NK-92 (cell line): ENCODE results near the gene DNAJC21.
A peak's percentile ranks its signal among the peaks of the same experiment; 100 is the strongest.

Source experiments
- DNase-seq: peaks from one replicate; lab custom pipeline; 2025; ENCODE audit not compliant: unreplicated experiment; lab: John Stamatoyannopoulos, UW

The DNAJC21 gene

DNA sequence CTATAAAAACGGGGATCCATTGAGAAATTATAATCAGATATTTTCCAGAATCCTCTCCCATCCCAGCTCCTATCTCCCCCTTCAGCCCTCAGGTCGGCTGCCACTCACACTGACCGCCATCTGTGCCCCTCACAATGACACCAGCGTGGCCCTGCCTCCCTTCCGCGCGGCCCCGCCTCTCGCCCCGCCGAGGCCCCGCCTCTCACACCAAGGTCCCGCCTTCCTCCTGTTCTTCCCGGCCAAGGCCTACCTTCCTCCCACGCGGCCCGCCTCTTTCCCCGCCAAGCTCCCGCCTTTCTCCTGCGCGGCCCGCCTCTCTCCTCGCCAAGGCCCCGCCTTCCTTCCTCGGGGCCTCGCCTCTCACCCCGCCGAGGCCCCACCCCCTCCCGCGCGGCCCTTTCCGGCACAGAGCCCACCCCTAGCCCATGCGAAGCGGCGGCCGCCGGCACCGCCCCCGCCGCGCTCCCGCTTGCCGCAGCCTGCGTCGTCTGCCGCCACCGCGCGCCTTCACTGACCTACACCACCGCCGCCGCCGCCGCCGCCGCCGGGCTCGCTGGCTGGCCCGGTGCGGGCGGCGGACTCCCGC lies at the start of gene DNAJC21:
Gene DNAJC21 (plus strand): TSS at position 426 of the 586 bp plus-strand sequence. CDS start 261 bp downstream, outside the sequence.
- peak; percentile 66 for DNase-seq

DNA sequence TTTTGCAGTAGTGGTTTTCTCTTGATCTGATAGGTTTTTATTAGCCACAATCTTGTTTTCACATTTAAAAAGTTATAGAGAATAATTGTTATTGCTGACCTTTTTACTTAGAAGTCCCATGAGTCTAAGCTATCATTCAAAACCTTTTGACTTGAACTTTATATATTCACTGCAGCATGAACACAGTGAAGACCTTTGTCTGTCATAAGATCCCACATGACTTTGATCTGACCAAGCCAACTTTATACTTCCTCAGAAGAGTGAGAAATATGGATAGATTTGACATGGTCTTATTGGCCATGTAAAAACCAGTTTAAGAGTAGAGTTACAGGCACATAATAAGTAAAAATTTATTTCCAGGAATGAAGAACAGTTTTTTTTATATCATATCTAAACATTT lies 48.1 kb upstream of the DNAJC21 start:
- no peak for DNase-seq

DNA sequence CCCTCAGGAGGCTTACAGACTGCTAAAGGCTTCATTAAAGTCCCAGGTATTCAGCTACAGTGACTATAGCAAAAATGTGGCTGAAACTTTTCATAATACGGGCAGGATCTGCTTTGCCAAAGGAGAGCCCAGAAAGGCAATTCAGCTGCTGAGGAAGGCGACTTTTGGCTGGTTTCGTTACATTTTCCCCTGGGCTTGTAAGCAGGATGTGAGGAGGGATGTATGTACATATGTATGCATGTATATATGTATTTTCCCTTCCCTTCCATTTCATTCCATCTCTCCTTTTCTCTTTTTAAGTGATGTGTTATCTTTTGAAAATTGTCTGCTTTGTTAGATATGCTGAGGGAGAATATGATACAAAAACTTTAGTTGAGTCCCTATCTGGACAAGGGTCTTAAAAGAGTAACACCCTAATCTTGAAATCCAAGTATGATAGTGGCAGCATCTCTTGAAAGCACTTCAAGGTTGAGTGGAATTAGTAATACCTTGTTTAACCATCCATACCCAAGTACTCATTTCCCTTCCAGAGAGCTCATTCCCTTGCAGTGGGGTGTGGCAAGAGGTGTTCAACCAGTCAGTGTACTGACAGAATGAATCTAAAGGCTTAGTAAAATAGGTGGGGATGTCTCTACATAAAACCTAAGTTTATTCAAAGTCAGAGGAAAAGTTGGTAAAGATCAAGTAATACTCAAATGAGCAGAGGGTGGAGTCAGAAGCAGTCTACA lies 42.8 kb upstream of the DNAJC21 start:
- no peak for DNase-seq

DNA sequence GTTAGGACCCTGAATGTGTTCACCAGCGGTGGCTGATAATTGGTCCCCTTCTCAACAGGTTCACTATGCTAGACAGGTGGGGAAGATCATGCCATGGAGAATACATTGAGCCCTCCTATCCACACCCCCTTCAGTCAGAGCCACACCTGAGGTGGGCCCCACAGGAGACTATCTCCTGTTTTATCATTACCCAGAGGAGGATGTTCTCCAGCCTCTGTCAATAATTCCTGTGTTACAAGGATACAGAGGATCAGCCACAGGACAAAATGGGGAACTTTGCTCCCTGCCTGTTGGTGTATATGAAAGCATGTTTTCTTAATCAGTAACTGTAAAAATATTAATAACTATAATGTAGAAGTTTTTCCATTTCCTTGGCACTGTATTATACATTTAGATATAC lies 40.0 kb upstream of the DNAJC21 start:
- DNase-seq, result no peak

DNA sequence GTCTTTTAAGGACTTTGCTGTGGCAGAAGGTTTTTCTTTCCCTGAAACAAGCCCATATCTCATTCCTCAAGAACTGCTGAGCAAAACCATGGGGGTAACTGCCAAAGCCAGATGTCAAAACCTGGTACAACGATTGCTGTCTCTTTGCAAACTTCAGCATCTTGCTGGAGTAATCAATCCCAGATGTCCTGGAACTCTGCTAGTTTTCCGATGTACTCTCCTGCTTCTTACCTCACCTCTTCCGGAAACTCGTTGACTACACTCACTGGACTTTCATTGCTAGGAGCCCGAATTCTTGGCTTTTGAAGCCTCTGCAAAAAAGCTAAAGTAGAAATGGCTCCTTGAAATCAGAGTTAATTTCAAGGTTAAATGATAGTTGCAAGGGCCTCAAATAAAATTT lies 37.4 kb upstream of the DNAJC21 start:
- DNase-seq, result no peak

DNA sequence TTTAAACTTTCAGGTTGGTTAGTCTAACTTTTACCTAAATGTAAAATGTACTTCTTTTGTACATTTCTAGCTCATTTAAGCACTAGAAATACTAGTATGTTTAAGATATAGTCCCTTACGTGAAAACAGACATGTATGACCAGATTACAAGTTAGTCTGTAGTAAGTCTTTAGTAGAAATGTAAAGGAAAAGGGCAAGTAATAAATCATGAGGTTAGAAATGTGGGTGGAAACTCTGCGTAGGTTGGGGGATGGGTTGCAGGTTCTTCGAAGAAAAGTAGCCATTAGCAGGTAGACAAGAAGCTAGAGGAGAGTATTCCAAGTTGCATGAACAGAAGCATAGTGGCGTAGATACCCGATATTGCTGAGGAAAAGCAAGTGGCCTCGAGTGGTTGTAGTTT lies 36.9 kb upstream of the DNAJC21 start:
- DNase-seq, result no peak

DNA sequence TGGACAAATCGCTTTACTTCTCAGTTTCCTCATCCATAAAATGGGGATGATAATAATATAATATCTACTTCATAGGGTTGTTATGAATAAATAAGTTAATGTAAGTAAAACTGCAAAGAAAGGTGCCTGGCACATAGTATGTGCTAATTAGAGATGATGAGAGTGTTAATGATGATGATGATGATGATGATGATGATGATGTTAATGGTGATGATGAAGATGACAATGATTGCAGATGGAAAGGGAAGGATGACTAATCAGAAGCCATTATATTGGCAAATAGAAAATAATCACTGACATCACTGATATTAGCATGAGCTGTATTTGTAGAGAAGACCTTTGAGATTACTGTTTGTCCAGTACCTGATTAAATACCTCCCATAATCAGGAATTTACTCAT lies 34.6 kb upstream of the DNAJC21 start:
- no peak for DNase-seq

DNA sequence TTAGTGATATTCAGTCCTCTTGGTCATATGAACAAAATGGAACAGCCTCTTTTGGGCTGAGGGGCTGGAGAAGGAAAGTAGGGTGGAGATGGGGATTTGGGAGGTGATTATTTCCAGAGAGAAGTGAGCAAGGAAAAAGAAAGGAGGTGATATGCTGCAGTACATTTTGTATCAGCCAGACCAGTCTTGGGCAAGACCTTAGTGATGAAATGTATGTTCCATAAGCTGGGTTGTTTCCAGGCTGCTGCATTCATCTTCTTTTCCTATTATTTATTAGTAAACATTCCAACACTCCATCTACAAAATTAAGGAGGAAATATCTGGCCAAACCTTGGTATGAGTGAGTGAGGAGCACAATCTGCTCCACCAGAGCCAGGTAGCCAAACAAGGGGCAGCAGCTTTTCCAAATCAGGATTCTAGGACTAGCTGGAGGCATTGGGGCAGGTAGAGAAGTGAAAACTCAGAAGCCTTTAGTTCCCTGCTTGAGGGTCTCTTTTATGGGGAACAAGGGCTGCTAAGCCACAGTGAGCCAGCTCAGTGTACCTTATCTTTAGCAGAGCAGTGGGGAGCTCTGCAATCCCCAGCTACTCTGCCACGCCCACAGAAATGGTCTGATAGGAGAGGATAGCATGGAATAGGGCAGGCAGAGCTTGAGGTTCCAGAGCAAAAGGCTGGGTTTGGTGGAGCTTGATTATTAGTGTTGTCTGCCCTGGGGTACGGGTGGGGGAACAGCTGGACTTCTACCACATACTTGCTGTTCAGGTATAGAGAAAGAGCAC lies 33.5 kb upstream of the DNAJC21 start:
- DNase-seq, result no peak

DNA sequence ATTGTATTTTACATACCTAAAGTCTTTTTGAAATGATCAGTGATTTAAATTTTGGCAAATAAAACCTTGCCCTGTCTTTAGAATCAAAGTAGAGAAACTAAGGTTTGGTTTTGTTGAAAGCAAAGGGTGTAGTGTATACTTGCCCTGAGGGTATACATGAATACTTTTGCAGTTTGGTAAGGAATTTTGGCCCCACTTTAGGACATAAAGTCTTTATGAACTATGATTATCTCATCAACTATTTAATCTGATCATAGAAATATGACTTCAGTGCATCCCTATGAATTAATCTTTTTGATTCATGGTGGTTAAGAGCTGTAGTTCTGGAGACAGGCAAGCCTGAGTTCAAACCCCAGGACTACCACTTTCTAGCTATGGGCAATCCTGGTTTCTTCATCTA lies 31.7 kb upstream of the DNAJC21 start:
- no peak for DNase-seq

DNA sequence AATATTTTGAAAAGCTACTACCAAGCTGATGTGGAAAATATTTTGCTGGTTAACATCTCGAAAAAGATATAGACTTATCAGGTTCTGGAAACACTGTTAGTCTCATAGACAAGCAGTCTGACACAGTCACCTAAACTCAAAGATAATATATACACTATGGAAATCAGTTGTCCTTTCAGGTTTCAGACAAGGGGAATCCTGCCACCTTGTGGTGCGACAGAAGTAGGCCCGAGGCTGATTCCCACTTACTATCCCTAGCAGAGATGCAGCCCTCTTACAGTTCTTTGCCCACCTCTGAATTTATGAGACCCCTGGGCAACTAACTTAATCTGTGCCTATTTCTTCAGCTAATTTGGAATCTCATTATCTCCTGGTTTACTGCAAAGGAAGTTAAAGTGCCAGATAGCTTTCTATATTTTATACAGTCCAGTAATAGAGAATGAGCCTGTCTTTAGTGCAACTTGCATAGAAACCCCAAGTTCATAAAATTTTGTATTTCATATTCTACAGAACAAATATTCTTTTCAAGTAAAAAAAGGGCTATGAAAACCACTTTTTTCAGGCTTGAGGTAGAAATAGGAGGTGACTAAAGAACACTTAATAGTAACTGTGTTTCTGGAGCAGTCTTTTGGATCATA lies 31.0 kb upstream of the DNAJC21 start:
- DNase-seq, result no peak

DNA sequence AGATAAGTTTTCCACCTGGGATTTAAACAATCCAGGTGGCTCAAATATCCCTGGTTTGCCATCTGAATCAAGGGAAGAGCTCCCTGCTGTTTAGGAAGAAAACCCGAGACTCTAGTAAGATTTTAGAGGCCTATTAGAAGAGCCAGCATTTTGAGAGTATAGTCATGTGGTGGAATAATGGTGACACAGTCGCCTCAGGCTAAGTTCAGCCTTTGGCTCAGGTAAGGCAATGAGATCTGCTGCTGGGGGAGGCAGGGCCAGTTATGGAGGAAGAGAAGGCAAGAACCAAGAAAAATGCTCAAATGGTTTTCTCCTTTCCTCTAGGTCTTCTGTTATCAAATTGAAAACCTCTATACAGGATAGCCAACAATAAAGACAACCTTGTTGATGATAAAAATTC lies 30.3 kb upstream of the DNAJC21 start:
- no peak for DNase-seq

DNA sequence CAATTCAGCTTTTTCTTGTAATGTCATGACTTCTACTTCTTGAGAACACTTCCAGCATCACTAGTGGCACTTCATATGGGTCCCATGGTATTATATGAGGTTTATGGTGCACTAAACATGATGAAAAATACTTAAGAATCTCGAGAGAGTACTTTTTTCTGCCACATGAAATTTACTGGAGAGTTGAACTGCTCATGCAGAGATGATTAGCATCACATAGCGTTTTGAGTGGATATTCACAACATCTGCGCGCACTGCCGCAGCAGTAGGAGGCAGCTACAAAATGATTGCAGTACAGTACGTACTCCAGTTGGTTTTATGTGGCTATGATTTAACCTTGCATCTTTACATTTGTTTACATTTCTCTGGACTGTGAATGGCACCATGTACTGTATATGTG lies 28.7 kb upstream of the DNAJC21 start:
- no peak for DNase-seq

DNA sequence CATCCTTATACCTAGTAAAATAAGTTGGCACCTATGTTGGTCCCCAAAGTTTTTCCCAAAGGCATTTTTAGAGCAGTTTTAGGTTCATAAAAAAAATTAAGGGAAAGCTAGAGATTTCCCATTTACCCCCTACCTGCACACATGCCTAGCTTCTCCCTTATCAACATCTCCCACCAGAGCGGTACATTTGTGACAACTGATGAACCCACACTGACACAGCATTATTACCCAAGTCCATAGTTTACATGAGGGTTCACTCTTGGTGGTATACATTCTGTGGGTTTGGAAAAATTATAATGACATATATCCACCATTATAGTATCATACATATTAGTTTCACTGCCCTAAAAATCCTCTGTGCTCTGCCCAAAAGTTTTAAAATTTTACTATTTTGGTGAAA lies 26.1 kb upstream of the DNAJC21 start:
- no peak for DNase-seq

DNA sequence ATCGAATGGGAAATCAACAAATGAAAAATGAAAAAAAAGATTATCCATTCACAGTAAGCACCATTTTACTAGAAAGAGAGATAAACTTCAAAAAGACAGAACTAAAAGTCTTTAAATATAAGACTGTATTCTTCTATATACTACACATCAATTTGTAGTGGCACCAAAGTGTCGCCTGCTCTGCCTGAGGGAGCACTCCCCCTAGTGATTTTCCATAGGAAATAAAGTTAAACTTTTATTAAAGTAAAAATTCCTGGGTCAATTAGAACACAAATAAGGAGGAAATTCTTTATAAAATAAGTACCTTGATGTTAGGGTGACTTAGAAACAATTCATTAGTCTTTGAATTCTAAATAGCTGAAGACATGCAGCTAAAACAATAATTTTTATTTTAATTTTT lies 23.8 kb upstream of the DNAJC21 start:
- DNase-seq, result no peak

DNA sequence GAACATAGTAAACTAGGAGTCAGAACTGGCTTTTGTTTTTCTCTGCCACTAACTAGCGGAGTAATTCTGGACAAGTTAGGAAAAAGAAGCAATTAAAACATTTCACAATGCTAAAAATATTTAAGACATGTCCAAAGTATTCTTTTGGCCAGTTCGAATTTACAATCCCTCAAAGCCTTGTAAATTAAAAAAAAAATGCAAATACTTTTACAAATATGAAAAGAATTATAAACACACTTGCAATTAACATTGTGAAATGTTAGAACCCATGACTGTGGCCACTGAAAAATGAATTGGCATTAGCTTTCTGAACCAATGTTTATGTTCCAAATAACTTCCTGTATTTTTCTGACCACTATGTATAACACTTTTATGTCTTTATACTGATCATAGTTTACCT lies 16.3 kb upstream of the DNAJC21 start:
- no peak for DNase-seq

DNA sequence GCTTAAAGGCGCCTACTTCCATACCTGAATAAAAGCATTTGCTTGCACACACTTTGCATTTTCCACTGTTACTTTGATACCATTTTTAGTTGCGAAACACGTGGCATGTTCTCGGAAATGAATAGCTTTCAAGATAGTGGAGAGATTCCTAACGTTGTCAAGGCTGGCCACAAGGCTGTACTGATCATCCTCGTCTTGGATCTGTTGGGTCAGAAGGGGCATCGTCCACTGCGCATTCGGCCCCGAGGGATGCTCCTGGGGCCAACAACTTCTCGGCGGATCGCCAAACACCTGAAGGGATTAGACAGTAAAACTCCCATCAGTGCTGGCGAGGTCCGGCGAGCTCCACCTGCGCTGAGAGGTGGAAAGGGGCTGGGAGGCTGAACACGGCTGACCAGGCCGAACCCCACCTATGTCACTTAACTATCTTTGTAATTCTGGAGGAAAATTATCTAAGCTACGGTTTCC lies 14.7 kb upstream of the DNAJC21 start:
- no peak for DNase-seq

DNA sequence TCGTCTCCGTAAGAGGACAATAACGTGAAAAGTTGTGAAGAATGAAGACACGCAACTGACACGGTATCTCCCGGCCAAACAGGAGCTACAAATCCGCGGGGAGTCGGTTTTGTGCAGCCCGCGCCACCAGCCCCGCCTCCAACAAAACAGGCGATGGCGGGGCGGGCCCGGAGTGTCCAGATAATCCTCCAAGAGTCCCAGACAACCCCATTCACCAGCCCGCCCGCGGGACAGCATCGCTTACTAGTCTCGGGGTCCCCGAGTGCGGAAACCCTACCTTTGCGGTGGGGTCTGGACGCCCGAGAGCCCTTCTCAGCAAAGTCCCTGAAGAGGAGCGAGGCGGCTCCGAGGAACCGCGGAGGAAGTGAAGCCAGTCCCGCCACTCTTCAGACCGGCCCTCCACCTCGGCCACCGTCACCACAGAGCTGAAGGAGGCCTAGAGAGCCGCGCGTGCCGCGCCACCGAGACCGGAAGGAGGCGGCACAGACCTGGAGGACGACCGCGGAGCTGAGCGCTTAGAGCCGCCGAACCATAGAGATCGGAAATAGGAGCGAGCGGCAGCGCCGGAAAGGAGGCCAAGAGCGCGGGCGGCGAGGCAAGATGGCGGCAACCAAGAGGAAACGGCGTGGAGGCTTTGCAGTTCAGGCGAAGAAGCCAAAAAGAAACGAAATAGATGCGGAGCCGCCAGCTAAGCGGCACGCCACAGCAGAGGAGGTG lies 14.1 kb upstream of the DNAJC21 start, which contains the start of the genes BRIX1 and RAD1:
Gene BRIX1 (plus strand): TSS at position 573 of the 717 bp plus-strand sequence. CDS start 28 bp downstream, at position 601.
Gene RAD1 (minus strand): TSS at position 366 of the 717 bp plus-strand sequence. CDS start 612 bp downstream, outside the sequence.
- DNase-seq, result peak; percentile 56

DNA sequence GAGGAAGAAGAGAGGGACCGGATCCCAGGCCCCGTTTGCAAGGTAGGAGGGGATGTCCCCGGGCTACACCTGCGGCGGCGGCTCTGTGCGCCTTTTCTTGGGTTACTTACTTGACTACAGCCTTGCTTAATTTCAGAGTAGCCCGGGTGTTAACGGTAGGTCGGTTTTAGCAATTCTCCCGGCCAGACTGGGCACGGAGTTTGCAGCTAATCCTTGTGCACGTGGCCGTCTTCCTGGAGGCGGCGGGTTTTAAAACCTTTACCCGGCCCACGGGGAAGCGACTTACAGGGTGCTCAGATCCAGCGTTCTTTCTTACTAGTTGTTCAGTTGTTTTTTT lies 13.5 kb upstream of the DNAJC21 start:
- DNase-seq, result no peak

DNA sequence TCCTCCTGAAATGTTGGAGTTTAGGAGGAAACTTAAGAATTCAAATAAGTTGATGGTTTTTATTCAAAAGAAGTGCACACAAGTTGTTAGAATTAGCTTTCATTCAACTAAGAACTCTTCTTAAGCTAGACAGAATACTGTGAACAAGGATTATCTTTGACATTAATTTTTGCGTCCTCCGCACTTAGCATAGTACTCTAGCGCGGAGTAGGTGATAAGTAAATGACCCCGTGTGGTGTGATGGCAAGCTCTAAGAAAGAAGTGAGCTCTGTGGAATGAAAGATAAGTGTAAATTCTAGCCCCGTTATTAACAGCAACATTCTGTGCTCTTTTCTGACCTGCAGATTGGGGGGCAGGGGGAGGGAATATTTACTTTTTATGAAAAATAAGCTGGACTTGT lies 12.8 kb upstream of the DNAJC21 start:
- DNase-seq, result no peak

DNA sequence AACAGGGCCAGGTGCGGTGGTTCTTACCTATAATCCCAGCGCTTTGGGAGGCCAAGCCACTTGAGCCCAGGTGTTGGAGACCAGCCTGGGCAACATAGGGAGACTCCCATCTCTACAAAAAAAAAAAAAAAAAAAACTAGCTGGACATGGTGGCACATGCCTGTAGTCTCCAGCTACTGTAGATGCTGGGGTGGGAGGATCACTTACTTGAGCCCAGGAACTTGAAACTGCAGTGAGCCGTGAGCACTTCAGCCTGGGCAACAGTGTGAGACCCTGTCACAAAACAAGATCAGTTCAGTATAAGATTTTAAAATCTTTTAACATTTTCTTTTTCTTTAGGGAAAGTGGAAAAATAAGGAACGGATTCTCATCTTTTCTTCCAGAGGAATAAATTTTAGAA lies 11.3 kb upstream of the DNAJC21 start:
- DNase-seq, result no peak

DNA sequence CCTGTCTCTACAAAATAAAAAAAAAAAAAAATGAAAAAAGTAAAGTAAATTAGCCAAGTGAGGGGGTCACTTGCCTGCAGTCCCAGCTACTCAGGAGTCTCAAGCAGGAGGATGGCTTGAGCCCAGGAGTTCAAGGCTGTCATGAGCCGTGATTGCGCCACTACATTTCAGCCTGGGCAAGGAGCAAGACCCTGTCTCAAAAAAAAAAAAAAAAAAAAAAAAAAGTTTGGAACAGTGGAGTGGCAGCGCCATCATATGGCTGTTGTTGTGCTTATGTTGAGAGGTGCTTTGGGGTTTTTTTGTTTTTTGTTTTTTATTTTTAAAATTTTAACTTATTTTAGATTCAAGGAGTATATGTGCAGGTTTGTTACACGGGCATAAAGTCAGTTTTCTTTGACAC lies 10.3 kb upstream of the DNAJC21 start:
- DNase-seq, result no peak
